Hair follicle dermal papilla cell (primary cell): Measurements from ENCODE around the gene JARID2. TPM values are rescaled to one million over a fixed set of nuclear protein-coding genes. Genes with fewer than 3 reads are reported as not detected.

Experiments used
- small RNA-seq: library from RNA; depleted of rRNA; stranded (forward); fragments of <200 nt; gene quantifications from one replicate; pipeline ENCODE3, GENCODE V24; 2012
- total RNA-seq: library from RNA; depleted of rRNA; stranded (reverse); fragments of >200 nt; gene quantifications from 2 replicates; pipeline ENCODE4 v1.2.3, GENCODE V29; 2012

Gene JARID2
- total RNA-seq, result 6.2 and 8.8 TPM in 2 replicates

GRCh38 chr6:15245361-15246216 lies at the start of gene JARID2:
TSS of gene JARID2 (plus strand) at chr6:15246069. CDS start at chr6:15246540, 471 bp downstream.

Small RNA genes within 50 kb of the gene (small RNA-seq; reads per million reads assigned to genes)
- gene RF00001 (not detected), gene RNU6-522P (not detected), gene RNU6-645P (not detected)
